IMR-90 (cell line): Measurements from ENCODE around the gene UBE2J1. TPM values are rescaled to one million over a fixed set of nuclear protein-coding genes. Genes with fewer than 3 reads are reported as not detected.

ENCODE experiments used
- ATAC-seq: fragments of 200-7000 bp; cut with Tn5 transposase; 2 replicates; pipeline ENCODE4 v1.9.1; 2020; ENCODE audit warnings: low read depth, mild to moderate bottlenecking, moderate library complexity
- BruUV-seq: library from RNA; stranded (reverse); fragments of 400-500 nt; replicated peaks from 2 replicates; lab custom pipeline; 2021; lab: Mats Ljungman, UMichigan
- CTCF ChIA-PET: fragments of 300-600 bp; formaldehyde crosslinking; extraction: SDS; loops from one replicate; lab custom pipeline; 2021; ENCODE audit warnings: antibody characterized with exemption; lab: Yijun Ruan, JAX
- POLR2A ChIA-PET: fragments of 300-600 bp; sonication (Branson Sonifier 250); formaldehyde crosslinking; loops from one replicate; lab custom pipeline; 2022; ENCODE audit warnings: antibody characterized with exemption; ENCODE audit not compliant: unreplicated experiment; lab: Charles Lee
- DNase-seq: peaks from one replicate; pipeline ENCODE4 v3.0.0; 2013
- H2AFZ ChIP-seq: replicated peaks from 2 replicates; pipeline ENCODE3; 2013; ENCODE audit warnings: low read length, mild to moderate bottlenecking; ENCODE audit not compliant: poor library complexity
- H2AK5ac ChIP-seq: 2 replicates; pipeline ENCODE4 v1.6.1; 2013; ENCODE audit warnings: low read depth, low read length, inconsistent platforms
- H2AK9ac ChIP-seq: replicated peaks from 2 replicates; pipeline ENCODE3; 2013; ENCODE audit warnings: mild to moderate bottlenecking, low read depth, low read length, moderate library complexity; ENCODE audit not compliant: poor library complexity
- H2BK120ac ChIP-seq: 2 replicates; pipeline ENCODE4 v1.6.1; 2013; ENCODE audit warnings: low read depth, low read length, inconsistent platforms
- H2BK15ac ChIP-seq: 3 replicates; pipeline ENCODE4 v1.6.1; 2013; ENCODE audit warnings: low read depth, low read length, inconsistent platforms
- H2BK20ac ChIP-seq: 2 replicates; pipeline ENCODE4 v1.6.1; 2013; ENCODE audit warnings: low read depth, mild to moderate bottlenecking, inconsistent platforms, low read length, moderate library complexity
- H2BK5ac ChIP-seq: 2 replicates; pipeline ENCODE4 v1.6.1; 2013; ENCODE audit warnings: mild to moderate bottlenecking, low read depth, low read length, inconsistent platforms; ENCODE audit not compliant: poor library complexity, severe bottlenecking
- H3K14ac ChIP-seq: replicated peaks from 2 replicates; pipeline ENCODE4 v1.6.1; 2013; ENCODE audit warnings: low read depth, low read length, inconsistent platforms
- H3K18ac ChIP-seq: 2 replicates; pipeline ENCODE4 v1.6.1; 2013; ENCODE audit warnings: low read depth, low read length, control low read depth
- H3K23ac ChIP-seq: 2 replicates; pipeline ENCODE4 v1.6.1; 2013; ENCODE audit warnings: low read depth, low read length, inconsistent platforms
- H3K27ac ChIP-seq: 2 replicates; pipeline ENCODE4 v1.5.1; 2013; ENCODE audit warnings: mild to moderate bottlenecking, control low read depth, low read length; ENCODE audit not compliant: insufficient read depth
- H3K27me3 ChIP-seq: 2 replicates; pipeline ENCODE4 v1.6.1; 2013; ENCODE audit warnings: low read length; ENCODE audit not compliant: control insufficient read depth, insufficient read depth
- H3K36me3 ChIP-seq: 2 replicates; pipeline ENCODE4 v1.6.1; 2013; ENCODE audit warnings: low read length, mixed read lengths; ENCODE audit not compliant: control insufficient read depth, insufficient read depth
- H3K4ac ChIP-seq: 2 replicates; pipeline ENCODE4 v1.6.1; 2013; ENCODE audit warnings: low read depth, low read length, inconsistent platforms
- H3K4me1 ChIP-seq: 2 replicates; pipeline ENCODE4 v1.6.1; 2013; ENCODE audit warnings: low read length, mixed read lengths; ENCODE audit not compliant: control insufficient read depth, insufficient read depth
- H3K4me2 ChIP-seq: 2 replicates; pipeline ENCODE4 v1.6.1; 2013; ENCODE audit warnings: low read depth, mild to moderate bottlenecking, control low read depth, low read length, moderate library complexity
- H3K4me3 ChIP-seq: 2 replicates; pipeline ENCODE4 v1.5.1; 2013; ENCODE audit warnings: low read depth, mild to moderate bottlenecking, control low read depth, low read length, moderate library complexity; ENCODE audit not compliant: insufficient read depth
- H3K56ac ChIP-seq: 2 replicates; pipeline ENCODE4 v1.6.1; 2013; ENCODE audit warnings: low read length, inconsistent platforms; ENCODE audit not compliant: insufficient read depth; ENCODE audit errors: extremely low read depth
- H3K79me1 ChIP-seq, 2 experiments: 2 replicates each; pipeline ENCODE4 v1.6.1; 2013; ENCODE audit warnings: low read length in 2 of 2, inconsistent platforms in 1 of 2, low read depth in 1 of 2
- H3K9ac ChIP-seq: 2 replicates; pipeline ENCODE4 v1.6.1; 2013; ENCODE audit warnings: low read depth, low read length, control low read depth
- H3K9me1 ChIP-seq: 2 replicates; pipeline ENCODE4 v1.6.1; 2013; ENCODE audit warnings: low read length, inconsistent platforms; ENCODE audit not compliant: insufficient read depth
- H3K9me3 ChIP-seq: 2 replicates; pipeline ENCODE4 v1.6.1; 2013; ENCODE audit warnings: low read length; ENCODE audit not compliant: control insufficient read depth, insufficient read depth
- H4K20me1 ChIP-seq: 2 replicates; pipeline ENCODE4 v1.6.1; 2013; ENCODE audit warnings: low read length, inconsistent platforms; ENCODE audit not compliant: insufficient read depth
- H4K5ac ChIP-seq: 2 replicates; pipeline ENCODE4 v1.6.1; 2013; ENCODE audit warnings: mild to moderate bottlenecking, low read depth, low read length, control low read depth
- H4K8ac ChIP-seq, 2 experiments: 2 replicates each; pipeline ENCODE4 v1.6.1; 2013; ENCODE audit warnings: low read depth in 2 of 2, low read length in 2 of 2, control low read depth in 1 of 2, inconsistent platforms in 1 of 2
- H4K91ac ChIP-seq: 2 replicates; pipeline ENCODE4 v1.6.1; 2013; ENCODE audit warnings: low read depth, low read length, inconsistent platforms; ENCODE audit not compliant: insufficient read depth
- FOS ChIP-seq: fragments of 150-350 bp; IDR thresholded peaks from 2 replicates; pipeline ENCODE4 v1.6.1; 2016; ENCODE audit warnings: low read depth, low read length
- POLR2A ChIP-seq: IDR thresholded peaks from 2 replicates; pipeline ENCODE4 v1.6.1; 2012; ENCODE audit warnings: mild to moderate bottlenecking, low read depth, low read length
- RAD21 ChIP-seq: IDR thresholded peaks from 2 replicates; pipeline ENCODE4 v1.6.1; 2012; ENCODE audit warnings: low read length, improper control_type of control experiment
- USF2 ChIP-seq: fragments of 150-350 bp; IDR thresholded peaks from 2 replicates; pipeline ENCODE4 v1.6.1; 2017; ENCODE audit warnings: mild to moderate bottlenecking, antibody characterized with exemption, low read length, low read depth
- dilution Hi-C: fragments of 300-500 bp; cut with HindIII; formaldehyde crosslinking; loops from one replicate; pipeline ENCODE4 v1.14.3; 2018; ENCODE audit warnings: low sequenced_read_pairs; ENCODE audit not compliant: unreplicated experiment
- in situ Hi-C: fragments of 300-500 bp; cut with MboI; formaldehyde crosslinking; loops from 3 replicates; pipeline ENCODE4 v1.14.3; 2019; ENCODE audit warnings: low sequenced_read_pairs, inconsistent platforms, mixed read lengths
- intact Hi-C: fragments of 100-400 bp; cut with micrococcal nuclease; formaldehyde crosslinking; loops from 2 replicates; pipeline ENCODE4 v1.10.0; 2022
- polyA plus RNA-seq, 3 experiments: library from polyadenylated mRNA; depleted of rRNA; stranded (reverse); fragments of >200 nt; gene quantifications; 2 replicates each; pipeline ENCODE4 v1.2.3, GENCODE V29; 2012; ENCODE audit warnings: low replicate concordance in 1 of 3
- total RNA-seq: library from RNA; depleted of rRNA; stranded (reverse); fragments of >200 nt; gene quantifications from 2 replicates; pipeline ENCODE4 v1.2.3, GENCODE V29; 2012

Gene UBE2J1
- total and polyA plus RNA-seq, 2 of the 4 experiments (the other 2 are of a cell fraction) = 20.9 to 35.3 TPM

- no peak overlapping the region for H3K4me3 ChIP-seq
- H4K20me1 ChIP-seq = peaks cover 9% of the 10 kb centered on the region; the same call in 1 of the 2 replicates
- POLR2A ChIA-PET = no interaction called here
- no peak overlapping the region for H4K5ac ChIP-seq
- H3K4me1 ChIP-seq = peaks cover 4% of the 10 kb centered on the region; the same call in 1 of the 2 replicates
- no peak overlapping the region for H2BK15ac ChIP-seq
- H2AK5ac ChIP-seq = no peak overlapping the region
- no peak overlapping the region for H3K14ac ChIP-seq
- H3K9me3 ChIP-seq = no peaks in the 10 kb centered on the region
- BruUV-seq = no TSS peak
- H2AK9ac ChIP-seq = no peak overlapping the region
- no peak overlapping the region for H4K8ac ChIP-seq
- no peak overlapping the region for H3K18ac ChIP-seq
- no peak overlapping the region for H3K9ac ChIP-seq
- H4K91ac ChIP-seq = no peak overlapping the region
- no peak overlapping the region for H2AFZ ChIP-seq
- TF ChIP-seq FOS = no peak
- no peak for TF ChIP-seq USF2
- TF ChIP-seq RAD21 = no peak
- TF ChIP-seq POLR2A = no peak
- H2BK20ac ChIP-seq = no peak overlapping the region
- H3K36me3 ChIP-seq = peaks cover 7% of the 10 kb centered on the region
- H3K27me3 ChIP-seq = no peaks in the 10 kb centered on the region
- H3K4ac ChIP-seq = no peak overlapping the region
- dilution Hi-C loops (no loop called here), in situ Hi-C loops (no loop called here), intact Hi-C loops (no loop called here)
- no peak overlapping the region for H3K23ac ChIP-seq
- no peak for ATAC-seq
- no peaks in the 10 kb centered on the region for H3K79me1 ChIP-seq
- DNase-seq = no peak
- H3K9me1 ChIP-seq = peaks cover 3% of the 10 kb centered on the region; the same call in 1 of the 2 replicates
- no peak overlapping the region for H2BK120ac ChIP-seq
- CTCF ChIA-PET = interaction anchor here (0.6 kb wide), 2 partner anchors 14 to 183 kb away, joined by 3 to 5 read pairs; no protein-coding TSS in a partner anchor
- H3K4me2 ChIP-seq = no peak overlapping the region
- no peak overlapping the region for H3K27ac ChIP-seq
- H3K56ac ChIP-seq = no peak overlapping the region
- no peak overlapping the region for H2BK5ac ChIP-seq
These were observed 35.5 kb downstream of the UBE2J1 start for GRCh38 chr6:89317067-89317466.
